Measurements from ENCODE around the gene FANK1.

FANK1 gene

GRCh38 chr10:125857185-125857760, 39.1 kb upstream of the FANK1 start:
- H3K4me3 ChIP-seq (replicated peaks; ENCODE audit: low read depth, low read length) = no peak overlapping the region
- DNase-seq (ENCODE audit: extremely low read depth, low read depth) = no peak
- TF ChIP-seq CTCF (IDR thresholded peaks at IDR 0.05; ENCODE audit: low read depth, low read length, missing control alignments) = no peak

- no peak for TF ChIP-seq CTCF (IDR thresholded peaks at IDR 0.05; ENCODE audit: low read depth, low read length, missing control alignments)
These were observed 37.1 kb upstream of the FANK1 start for GRCh38 chr10:125859128-125859817.

GRCh38 chr10:125865120-125865519, 31.2 kb upstream of the FANK1 start:
- TF ChIP-seq CTCF (IDR thresholded peaks at IDR 0.05; ENCODE audit: low read depth, low read length, missing control alignments) = no peak
- no peak for DNase-seq (ENCODE audit: extremely low read depth, low read depth)
- H3K4me3 ChIP-seq (replicated peaks; ENCODE audit: low read depth, low read length) = no peak overlapping the region

More at GRCh38 chr10:125859128-125859817, 37.1 kb upstream of the FANK1 start:
- no peak for DNase-seq (ENCODE audit: extremely low read depth, low read depth)
- H3K4me3 ChIP-seq (replicated peaks; ENCODE audit: low read depth, low read length) = no peak overlapping the region

- H3K4me3 ChIP-seq (replicated peaks; ENCODE audit: low read depth, low read length) = no peak overlapping the region
- TF ChIP-seq CTCF (IDR thresholded peaks at IDR 0.05; ENCODE audit: low read depth, low read length, missing control alignments) = no peak
These were observed 29.8 kb upstream of the FANK1 start for GRCh38 chr10:125866421-125867029.

GRCh38 chr10:125868372-125868975, 27.9 kb upstream of the FANK1 start:
- H3K4me3 ChIP-seq (replicated peaks; ENCODE audit: low read depth, low read length) = no peak overlapping the region
- peak; percentile 72 for TF ChIP-seq CTCF (IDR thresholded peaks at IDR 0.05; ENCODE audit: low read depth, low read length, missing control alignments)
- peak; percentile 19 for DNase-seq (ENCODE audit: extremely low read depth, low read depth)

More at GRCh38 chr10:125866421-125867029, 29.8 kb upstream of the FANK1 start:
- DNase-seq (ENCODE audit: extremely low read depth, low read depth) = no peak

- TF ChIP-seq CTCF (IDR thresholded peaks at IDR 0.05; ENCODE audit: low read depth, low read length, missing control alignments) = no peak
- no peak overlapping the region for H3K4me3 ChIP-seq (replicated peaks; ENCODE audit: low read depth, low read length)
- DNase-seq (ENCODE audit: extremely low read depth, low read depth) = no peak
These were observed 25.0 kb upstream of the FANK1 start for GRCh38 chr10:125871338-125871737.
